Measurements from ENCODE around the gene KCNMA1.

The KCNMA1 gene

GRCh38 chr10:77359950-77360520, 277.6 kb downstream of the KCNMA1 start:
- Histone ChIP-seq H3K79me2 (no peaks in the 10 kb centered on the region), H3K27ac (no peak overlapping the region), H3K4me3 (ENCODE audit: low read depth, low read length) (no peak overlapping the region), H3K36me3 (ENCODE audit: control insufficient read depth, insufficient read depth, low read length) (no peaks in the 10 kb centered on the region), H2AFZ (no peak overlapping the region), H3K4me2 (ENCODE audit: low read length) (no peak overlapping the region), H3K9me3 (ENCODE audit: control insufficient read depth, low read length) (no peaks in the 10 kb centered on the region), H3K9ac (no peak overlapping the region), H3K4me1 (no peaks in the 10 kb centered on the region), H3K27me3 (ENCODE audit: control insufficient read depth, insufficient read depth, low read length) (no peaks in the 10 kb centered on the region)
- no peak for TF ChIP-seq CTCF (IDR thresholded peaks at IDR 0.05)

- Histone ChIP-seq H3K27me3 (ENCODE audit: control insufficient read depth, insufficient read depth, low read length) (no peaks in the 10 kb centered on the region), H3K4me3 (ENCODE audit: low read depth, low read length) (no peak overlapping the region), H2AFZ (no peak overlapping the region), H3K9me3 (ENCODE audit: control insufficient read depth, low read length) (no peaks in the 10 kb centered on the region), H3K9ac (no peak overlapping the region), H3K27ac (no peak overlapping the region), H3K4me1 (no peaks in the 10 kb centered on the region), H3K79me2 (no peaks in the 10 kb centered on the region), H3K4me2 (ENCODE audit: low read length) (no peak overlapping the region), H3K36me3 (ENCODE audit: control insufficient read depth, insufficient read depth, low read length) (no peaks in the 10 kb centered on the region)
- no peak for TF ChIP-seq CTCF (IDR thresholded peaks at IDR 0.05)
Measured at GRCh38 chr10:77359287-77359691, 278.3 kb downstream of the KCNMA1 start.

GRCh38 chr10:77358656-77359055, 279.0 kb downstream of the KCNMA1 start:
- Histone ChIP-seq H2AFZ (no peak overlapping the region), H3K27ac (no peak overlapping the region)
- TF ChIP-seq CTCF (IDR thresholded peaks at IDR 0.05), result no peak

GRCh38 chr10:77357611-77358310, 279.8 kb downstream of the KCNMA1 start:
- Histone ChIP-seq H3K27me3 (ENCODE audit: control insufficient read depth, insufficient read depth, low read length) (no peaks in the 10 kb centered on the region), H2AFZ (no peak overlapping the region), H3K4me3 (ENCODE audit: low read depth, low read length) (no peak overlapping the region), H3K27ac (no peak overlapping the region), H3K36me3 (ENCODE audit: control insufficient read depth, insufficient read depth, low read length) (no peaks in the 10 kb centered on the region), H3K4me1 (no peaks in the 10 kb centered on the region), H3K9me3 (ENCODE audit: control insufficient read depth, low read length) (no peaks in the 10 kb centered on the region), H3K9ac (no peak overlapping the region), H3K79me2 (no peaks in the 10 kb centered on the region), H3K4me2 (ENCODE audit: low read length) (no peak overlapping the region)
- TF ChIP-seq CTCF (IDR thresholded peaks at IDR 0.05), result no peak

More at GRCh38 chr10:77358656-77359055, 279.0 kb downstream of the KCNMA1 start:
- no peaks in the 10 kb centered on the region for H3K36me3 ChIP-seq (ENCODE audit: control insufficient read depth, insufficient read depth, low read length)
- no peak overlapping the region for H3K4me2 ChIP-seq (ENCODE audit: low read length)
- H3K9me3 ChIP-seq (ENCODE audit: control insufficient read depth, low read length), result no peaks in the 10 kb centered on the region
- H3K79me2 ChIP-seq, result no peaks in the 10 kb centered on the region
- H3K9ac ChIP-seq, result no peak overlapping the region
- H3K4me3 ChIP-seq (ENCODE audit: low read depth, low read length), result no peak overlapping the region
- no peaks in the 10 kb centered on the region for H3K4me1 ChIP-seq
- H3K27me3 ChIP-seq (ENCODE audit: control insufficient read depth, insufficient read depth, low read length), result no peaks in the 10 kb centered on the region

- Histone ChIP-seq H3K9ac (no peak overlapping the region), H2AFZ (no peak overlapping the region), H3K4me3 (ENCODE audit: low read depth, low read length) (no peak overlapping the region), H3K36me3 (ENCODE audit: control insufficient read depth, insufficient read depth, low read length) (no peaks in the 10 kb centered on the region), H3K4me1 (no peaks in the 10 kb centered on the region), H3K9me3 (ENCODE audit: control insufficient read depth, low read length) (no peaks in the 10 kb centered on the region), H3K27ac (no peak overlapping the region), H3K4me2 (ENCODE audit: low read length) (no peak overlapping the region), H3K27me3 (ENCODE audit: control insufficient read depth, insufficient read depth, low read length) (no peaks in the 10 kb centered on the region), H3K79me2 (no peaks in the 10 kb centered on the region)
- TF ChIP-seq CTCF (IDR thresholded peaks at IDR 0.05), result no peak
Measured at GRCh38 chr10:77357185-77357584, 280.4 kb downstream of the KCNMA1 start.

Measured in parathyroid adenoma (tissue), 2 donors.